ENCODE data around the gene GPR155.

- no peak for TF ChIP-seq TEAD4 (IDR thresholded peaks at IDR 0.05)
- no peak for TF ChIP-seq YY1 (IDR thresholded peaks at IDR 0.05; ENCODE audit: low read depth)
- TF ChIP-seq MAX (IDR thresholded peaks at IDR 0.05) = no peak
- TF ChIP-seq, protein P1, sequence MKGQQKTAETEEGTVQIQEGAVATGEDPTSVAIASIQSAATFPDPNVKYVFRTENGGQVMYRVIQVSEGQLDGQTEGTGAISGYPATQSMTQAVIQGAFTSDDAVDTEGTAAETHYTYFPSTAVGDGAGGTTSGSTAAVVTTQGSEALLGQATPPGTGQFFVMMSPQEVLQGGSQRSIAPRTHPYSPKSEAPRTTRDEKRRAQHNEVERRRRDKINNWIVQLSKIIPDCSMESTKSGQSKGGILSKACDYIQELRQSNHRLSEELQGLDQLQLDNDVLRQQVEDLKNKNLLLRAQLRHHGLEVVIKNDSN (IDR thresholded peaks at IDR 0.05) = no peak
- TF ChIP-seq CEBPB (IDR thresholded peaks at IDR 0.05) = no peak
- TF ChIP-seq RAD21 (IDR thresholded peaks at IDR 0.05; ENCODE audit: low read depth) = no peak
- TF ChIP-seq, protein P2, sequence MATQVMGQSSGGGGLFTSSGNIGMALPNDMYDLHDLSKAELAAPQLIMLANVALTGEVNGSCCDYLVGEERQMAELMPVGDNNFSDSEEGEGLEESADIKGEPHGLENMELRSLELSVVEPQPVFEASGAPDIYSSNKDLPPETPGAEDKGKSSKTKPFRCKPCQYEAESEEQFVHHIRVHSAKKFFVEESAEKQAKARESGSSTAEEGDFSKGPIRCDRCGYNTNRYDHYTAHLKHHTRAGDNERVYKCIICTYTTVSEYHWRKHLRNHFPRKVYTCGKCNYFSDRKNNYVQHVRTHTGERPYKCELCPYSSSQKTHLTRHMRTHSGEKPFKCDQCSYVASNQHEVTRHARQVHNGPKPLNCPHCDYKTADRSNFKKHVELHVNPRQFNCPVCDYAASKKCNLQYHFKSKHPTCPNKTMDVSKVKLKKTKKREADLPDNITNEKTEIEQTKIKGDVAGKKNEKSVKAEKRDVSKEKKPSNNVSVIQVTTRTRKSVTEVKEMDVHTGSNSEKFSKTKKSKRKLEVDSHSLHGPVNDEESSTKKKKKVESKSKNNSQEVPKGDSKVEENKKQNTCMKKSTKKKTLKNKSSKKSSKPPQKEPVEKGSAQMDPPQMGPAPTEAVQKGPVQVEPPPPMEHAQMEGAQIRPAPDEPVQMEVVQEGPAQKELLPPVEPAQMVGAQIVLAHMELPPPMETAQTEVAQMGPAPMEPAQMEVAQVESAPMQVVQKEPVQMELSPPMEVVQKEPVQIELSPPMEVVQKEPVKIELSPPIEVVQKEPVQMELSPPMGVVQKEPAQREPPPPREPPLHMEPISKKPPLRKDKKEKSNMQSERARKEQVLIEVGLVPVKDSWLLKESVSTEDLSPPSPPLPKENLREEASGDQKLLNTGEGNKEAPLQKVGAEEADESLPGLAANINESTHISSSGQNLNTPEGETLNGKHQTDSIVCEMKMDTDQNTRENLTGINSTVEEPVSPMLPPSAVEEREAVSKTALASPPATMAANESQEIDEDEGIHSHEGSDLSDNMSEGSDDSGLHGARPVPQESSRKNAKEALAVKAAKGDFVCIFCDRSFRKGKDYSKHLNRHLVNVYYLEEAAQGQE (IDR thresholded peaks at IDR 0.05; ENCODE audit: low read depth) = no peak
- no peak for TF ChIP-seq EP300 (IDR thresholded peaks at IDR 0.05; ENCODE audit: borderline replicate concordance)
- no peak for TF ChIP-seq CREB1 (IDR thresholded peaks at IDR 0.05; ENCODE audit: low read depth)
Observed at GRCh38 chr2:174527959-174528358, 41.1 kb upstream of the GPR155 start.

Data from Ishikawa (cell line).